HG02763 (cell line): ENCODE measurements around the gene CACNA2D1.

Source experiments
- ATAC-seq: cut with Tn5 transposase; IDR thresholded peaks from one replicate; pipeline ENCODE4 v1.9.1; 2021; ENCODE audit warnings: mild to moderate bottlenecking, moderate library complexity; ENCODE audit not compliant: unreplicated experiment

CACNA2D1 gene

DNA sequence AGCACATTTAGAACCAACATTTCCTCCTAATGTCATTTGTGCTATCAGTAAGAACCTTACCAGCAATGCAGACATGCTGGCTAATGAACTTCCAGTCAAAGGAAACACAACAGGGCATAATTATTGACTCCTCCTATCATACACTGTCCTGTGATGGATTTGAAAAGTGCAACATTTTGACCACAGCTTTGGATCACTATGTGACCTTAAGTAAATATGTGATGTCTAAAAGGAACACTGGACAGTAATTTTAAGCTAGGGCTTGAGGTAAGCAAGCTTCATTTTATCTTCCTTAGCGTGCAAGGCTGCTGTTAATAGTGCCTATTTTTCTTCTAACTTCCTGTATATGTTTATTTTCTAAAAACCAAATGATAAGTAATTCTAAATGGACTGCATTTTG lies 433.2 kb downstream of the CACNA2D1 start:
- ATAC-seq, result no peak

DNA sequence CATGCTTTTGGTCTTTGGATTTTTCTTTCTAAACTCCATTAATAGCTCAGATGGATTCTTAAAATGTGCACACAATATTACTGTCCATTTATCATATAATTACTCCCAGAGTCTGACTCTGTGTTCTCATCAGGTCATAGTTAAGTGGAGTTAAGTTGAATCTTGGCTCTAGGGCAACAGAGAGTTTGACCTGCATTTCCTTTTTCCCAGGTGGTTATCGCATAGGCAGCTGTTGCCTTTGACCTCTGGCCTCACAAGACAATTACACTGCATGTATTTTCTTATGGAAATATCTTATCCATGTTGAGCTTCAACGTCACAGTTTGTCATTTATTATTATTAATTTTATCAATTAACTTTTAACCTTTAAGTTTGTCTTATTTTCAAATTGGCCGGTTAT lies 436.3 kb downstream of the CACNA2D1 start:
- no peak for ATAC-seq

DNA sequence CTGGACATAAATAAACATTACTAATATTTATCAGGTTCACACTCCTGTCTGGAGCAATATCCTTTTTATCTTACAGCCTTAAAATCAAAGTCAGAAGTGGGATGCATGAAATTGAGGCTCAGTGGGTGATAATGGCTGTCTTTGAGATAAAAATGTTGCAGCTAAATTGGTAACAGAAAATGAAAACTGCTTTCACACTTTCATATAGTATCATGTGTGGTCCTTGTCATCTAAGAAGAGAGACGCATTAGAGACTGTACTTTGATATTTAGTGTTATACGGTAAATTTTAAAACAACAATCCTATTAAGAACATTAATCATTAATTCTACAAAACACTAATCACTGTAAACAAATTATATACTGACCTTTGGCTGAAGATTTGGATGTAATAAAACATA lies 438.5 kb downstream of the CACNA2D1 start:
- ATAC-seq, result no peak

DNA sequence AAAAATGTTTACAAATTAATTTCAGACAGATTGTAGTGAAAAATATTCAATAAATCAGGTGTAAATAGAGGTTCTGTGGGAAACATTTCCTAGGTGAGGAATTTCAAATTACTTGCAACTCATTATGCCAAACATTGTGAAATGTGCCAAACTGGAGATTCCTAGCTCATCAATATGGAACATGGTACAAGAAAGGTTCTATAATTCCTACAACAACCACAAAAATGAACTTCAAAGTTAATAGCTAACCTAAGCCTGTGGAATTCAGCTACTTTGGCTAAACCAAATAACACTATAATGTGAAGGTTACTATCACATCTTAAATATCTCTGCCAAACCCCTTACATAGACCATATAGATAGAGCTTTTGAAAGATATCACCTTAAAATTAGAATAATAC lies 450.4 kb downstream of the CACNA2D1 start:
- ATAC-seq, result no peak

DNA sequence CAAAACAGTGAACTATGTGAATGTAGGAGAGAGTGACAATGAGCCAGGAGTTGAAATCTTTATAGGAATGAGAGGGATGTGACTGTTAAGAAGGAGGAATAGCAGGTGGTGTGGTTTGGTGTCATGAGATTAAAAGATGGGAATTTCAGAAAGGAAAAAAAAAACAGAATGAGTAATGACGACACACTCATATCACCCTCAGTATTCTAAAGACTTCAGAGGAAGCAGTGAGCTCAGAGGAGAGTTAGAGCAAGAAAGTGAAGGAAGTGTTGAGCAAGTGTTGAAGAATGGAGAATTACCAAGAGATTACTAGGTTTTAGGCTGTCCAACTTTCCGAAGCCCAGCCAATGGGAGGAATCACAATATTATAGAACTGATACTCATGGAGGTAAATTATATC lies 453.2 kb downstream of the CACNA2D1 start:
- no peak for ATAC-seq

DNA sequence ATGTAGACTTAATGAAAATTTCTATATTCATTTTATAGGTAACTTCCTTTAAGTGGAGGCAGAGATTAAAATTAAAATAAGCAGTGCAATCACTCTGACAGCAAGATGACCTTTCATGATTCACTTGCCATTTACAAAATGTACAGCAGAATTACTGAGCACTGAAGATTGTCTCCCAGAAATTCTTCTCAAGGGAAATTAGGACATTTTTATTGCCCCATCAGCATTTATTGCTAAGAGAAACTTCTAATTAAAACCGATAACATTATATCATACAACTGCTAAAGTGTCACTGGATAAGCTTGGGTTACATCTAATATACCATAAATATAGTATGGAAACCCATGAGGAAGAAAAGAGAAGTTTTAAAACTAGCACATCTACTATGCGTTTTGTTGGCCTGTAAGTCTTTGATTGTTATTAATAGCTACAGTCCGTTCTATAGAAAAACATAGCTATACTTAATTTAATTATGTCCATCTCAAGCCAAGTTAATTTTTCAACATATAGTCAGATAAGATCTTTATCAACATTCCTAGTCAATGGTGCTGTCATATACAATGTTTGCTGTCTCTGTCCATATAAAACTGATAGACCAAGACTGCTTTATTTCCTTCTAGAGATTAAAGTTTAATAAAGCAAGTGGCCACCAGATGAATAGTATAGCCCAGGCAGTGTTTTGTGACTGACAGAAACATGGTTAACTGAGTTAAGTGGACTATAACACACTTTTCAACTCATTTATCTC lies 456.7 kb downstream of the CACNA2D1 start:
- ATAC-seq, result no peak

DNA sequence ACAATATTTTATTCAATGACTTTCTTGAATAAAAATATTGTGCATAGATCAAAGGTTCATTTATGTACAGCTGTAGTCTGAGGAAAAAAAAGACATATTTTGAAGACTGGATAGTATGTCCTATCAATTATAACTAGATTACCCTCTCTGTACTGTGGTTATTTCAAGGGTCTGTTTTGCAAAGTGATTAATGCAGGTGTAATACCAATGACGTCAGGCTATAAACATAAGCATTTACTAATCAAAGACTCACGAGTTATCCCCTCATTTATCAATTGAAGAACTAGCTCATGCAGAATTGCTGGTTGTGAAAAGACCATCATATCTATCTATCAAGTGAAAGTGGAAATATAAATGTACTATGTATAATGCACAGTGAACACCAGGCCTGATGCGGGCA lies 460.2 kb downstream of the CACNA2D1 start:
- ATAC-seq, result no peak

DNA sequence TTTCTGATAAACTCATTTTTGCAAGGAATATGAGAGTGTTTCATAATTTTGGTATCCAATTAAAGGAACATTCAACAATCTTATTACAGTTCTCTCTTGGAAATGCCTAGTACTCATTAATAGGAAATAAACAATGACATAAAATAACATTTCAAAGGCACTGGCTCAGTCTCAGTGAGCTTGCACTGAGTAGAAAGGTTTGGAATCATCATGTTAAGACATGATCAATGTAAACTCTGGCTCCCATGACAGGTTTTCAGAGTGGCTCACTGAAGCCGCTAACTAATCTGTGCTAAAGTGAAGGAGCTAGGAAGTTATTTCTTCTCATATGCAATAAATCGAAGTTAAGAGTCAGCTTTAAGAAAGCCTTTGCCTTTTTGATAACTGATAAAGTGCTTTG lies 470.5 kb downstream of the CACNA2D1 start:
- ATAC-seq, result no peak

DNA sequence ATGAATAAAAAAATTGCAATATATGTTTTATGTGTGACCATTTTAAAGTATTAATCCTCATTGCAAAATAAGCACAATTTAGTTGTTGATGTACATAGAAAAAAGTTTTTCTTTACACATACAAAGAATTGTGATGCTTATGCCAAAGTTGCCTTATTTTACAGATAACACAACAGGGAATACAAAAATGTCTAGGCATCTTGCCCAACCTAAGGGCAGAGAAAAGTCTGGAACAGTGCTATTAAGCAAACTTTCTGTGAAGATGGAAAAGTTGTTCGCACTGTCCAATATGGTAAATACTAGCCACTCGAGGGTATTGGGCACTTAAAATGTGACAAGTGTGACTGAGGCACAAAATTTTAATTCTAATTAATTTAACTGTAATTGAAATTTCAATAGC lies 483.6 kb downstream of the CACNA2D1 start:
- ATAC-seq, result no peak

DNA sequence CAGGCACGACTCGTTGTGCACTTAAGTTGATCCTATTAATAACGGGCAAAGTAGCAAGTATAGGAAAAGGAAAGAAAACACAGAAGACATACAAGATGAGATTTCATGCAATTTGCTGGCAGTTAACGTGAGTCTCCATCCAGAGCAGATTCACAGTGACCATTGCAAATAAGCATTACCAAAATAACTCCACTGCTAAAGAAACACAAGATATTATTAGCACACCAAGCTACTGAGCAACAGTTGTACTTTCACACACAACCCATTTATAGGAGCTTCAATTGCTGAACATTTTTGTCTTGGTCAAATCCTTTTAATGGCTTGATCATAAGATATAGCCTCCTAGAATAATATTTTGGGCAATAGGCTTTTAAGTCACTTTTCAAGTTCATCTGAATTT lies 486.1 kb downstream of the CACNA2D1 start:
- ATAC-seq, result no peak

DNA sequence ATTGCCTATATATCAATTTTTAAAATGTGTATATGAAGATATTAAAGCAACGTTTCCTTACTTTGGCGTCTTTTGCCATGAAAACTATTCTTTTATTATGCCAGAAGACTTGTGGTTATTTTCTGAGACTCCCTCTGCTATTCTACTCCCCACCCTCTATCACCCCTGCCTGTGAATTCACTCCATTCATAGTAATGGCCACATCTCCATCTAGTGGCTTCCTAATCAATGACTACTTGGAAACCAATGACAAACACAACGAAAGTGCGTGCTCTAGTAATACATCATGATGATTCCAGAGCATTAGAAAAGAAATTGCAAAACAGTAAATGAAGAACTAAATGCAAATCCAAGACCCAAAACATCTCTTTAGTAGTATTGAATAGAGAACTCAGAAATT lies 487.1 kb downstream of the CACNA2D1 start:
- ATAC-seq, result no peak

DNA sequence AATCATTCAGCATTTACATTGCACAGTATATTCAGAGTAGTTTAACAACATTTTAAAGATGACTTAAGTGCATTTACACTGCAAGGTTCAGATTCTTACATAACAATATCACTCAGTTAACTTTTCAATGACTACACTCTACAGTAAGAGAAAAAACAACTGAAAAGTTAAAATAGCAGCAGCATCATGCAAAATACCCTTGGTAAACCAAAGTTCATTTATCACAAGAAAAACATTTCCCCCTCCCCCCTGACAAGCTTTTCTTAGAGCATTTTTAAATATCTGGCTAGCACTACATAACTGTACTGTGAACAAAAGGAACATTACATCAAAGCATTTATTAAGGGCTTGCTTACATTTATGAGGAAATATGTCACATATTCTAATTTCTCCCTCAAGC lies 494.3 kb downstream of the CACNA2D1 start:
- no peak for ATAC-seq

DNA sequence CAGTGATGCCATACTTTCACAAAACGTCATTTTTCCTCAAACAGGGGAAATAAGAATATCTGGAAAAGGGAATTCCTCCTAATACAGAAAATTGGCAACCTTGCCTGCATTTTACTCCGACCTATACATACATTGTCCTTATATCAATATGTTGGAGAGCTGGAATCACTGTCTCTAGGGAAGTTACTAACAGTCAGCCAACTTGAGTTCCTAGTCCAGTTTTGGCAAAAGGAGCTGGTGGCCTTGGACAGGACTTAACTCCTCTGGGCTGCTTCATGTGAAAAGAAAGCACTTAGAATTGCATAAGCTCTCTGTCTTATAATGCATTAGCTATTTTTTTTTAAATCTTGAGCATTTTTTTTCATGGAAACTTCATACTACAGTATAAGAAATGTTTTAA lies 499.5 kb downstream of the CACNA2D1 start:
- no peak for ATAC-seq

DNA sequence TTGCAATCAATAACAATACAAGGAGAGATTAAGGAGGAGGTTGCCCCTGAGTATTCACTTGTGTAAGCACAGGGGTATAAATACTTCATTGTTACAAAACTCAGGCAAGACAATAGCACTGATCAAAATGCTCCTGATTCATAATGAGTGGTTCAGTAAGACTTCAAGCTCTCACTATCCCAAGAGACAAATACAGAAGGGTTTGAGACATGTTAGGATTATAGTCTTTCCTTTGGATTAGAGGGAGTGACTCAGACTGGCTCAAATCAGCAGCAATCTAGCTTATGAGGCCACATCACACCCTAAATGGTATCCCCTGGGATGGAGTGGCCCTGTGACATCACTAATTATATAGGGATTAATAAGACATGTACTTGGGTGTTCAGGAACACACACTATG lies 506.5 kb downstream of the CACNA2D1 start:
- no peak for ATAC-seq

DNA sequence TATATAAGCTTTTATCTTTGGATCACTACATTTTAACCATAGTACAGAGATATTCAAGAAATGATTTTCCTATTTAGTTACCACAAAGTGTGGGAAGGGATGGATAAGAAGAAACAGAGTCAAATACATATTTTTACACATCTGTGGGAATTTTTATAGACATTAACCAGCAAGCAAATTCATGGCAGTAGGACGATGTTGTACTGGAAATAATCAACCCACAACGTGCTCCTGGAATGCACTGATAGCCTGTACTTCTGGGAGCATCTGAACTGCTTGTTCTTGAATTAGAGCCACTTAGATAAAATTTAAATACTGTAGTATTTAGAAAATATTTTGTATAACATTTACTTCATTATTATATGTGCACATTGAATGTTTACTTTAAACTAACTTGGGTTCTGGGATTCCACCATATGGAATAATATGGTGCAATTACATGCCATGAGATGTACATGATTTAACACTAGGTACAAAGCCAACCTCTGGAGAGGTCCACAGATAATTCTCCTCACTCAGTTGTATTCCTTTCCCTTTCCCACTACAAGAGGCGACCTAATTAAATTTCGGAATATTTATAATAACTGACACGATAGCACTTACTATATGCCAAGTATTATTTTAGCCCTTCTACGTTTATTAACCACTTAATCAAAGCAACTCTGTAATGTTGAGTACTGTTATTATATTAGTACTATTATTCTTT lies 508.8 kb downstream of the CACNA2D1 start:
- ATAC-seq, result no peak

DNA sequence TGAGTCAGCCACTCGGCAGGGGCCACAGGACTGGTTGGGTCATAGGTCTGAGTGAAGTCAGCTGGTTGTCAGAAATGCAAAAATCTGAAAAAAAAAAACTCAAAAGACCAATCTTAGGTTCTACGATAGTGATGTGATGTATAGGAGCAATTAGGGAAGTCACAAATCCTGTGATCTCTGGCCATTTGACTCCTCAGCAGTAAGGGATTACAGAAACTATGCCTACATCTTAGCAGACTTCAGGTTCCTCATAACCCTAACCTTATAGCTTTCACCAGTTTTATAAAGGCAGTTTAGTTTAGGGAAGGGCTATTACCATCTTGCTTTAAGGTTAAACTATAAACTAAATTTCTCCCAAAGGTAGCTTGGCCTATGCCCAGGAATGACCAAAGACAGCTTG lies 510.6 kb downstream of the CACNA2D1 start:
- ATAC-seq, result no peak

DNA sequence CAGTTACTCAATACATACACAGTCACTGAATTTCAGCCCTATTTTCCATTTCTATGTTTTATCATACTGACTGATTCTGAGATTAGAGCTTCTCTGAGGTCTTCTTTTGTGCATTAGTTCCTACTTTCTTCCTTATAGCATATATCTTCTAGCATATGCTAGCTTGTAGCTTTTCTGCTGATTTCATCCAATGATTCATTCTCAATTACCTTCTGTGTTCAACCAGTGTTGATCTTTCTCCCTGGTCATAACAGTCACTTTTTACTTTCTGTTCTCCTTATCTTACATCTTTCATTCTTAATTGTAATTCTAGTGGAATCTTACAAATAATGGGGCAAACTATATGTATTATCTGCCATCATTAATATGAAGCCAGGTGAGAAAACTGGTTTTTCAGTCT lies 514.2 kb downstream of the CACNA2D1 start:
- no peak for ATAC-seq

DNA sequence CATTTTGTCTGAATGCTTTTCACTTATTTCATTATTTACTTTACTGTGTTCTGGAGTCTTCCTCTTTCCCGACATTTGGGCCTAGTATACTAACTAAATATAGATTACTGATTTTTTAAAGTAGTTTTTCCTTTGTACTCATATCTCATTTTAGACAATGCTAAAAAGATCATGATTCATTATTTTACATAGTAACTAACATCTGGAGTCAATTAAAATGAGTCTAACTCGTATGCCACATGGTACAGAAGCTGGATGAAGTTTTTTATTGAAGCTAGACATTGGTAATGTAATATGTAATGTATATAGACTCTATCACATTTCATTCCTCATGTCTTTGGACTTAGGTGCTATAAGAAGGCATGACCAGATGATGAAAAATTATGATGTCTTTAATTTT lies 517.4 kb downstream of the CACNA2D1 start:
- no peak for ATAC-seq

DNA sequence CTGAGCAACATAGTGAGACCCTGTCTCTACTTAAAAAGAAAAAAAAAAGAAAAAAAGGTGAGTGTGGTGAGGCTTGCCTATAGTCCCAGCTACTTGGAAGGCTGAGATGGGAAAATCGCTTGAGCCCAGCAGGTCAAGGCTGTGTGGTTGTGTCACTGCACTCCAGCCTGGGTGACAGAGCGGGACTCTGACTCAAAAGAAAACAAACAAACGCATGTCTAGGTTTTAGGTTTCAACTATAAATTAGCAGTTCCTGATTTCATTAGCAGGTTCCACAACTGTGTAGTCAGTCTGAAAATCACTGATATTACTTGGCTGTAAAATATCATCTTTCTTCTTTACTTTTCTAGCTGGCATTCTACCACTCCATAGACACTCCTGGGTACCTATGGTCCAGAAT lies 518.0 kb downstream of the CACNA2D1 start:
- ATAC-seq, result peak; percentile 66

DNA sequence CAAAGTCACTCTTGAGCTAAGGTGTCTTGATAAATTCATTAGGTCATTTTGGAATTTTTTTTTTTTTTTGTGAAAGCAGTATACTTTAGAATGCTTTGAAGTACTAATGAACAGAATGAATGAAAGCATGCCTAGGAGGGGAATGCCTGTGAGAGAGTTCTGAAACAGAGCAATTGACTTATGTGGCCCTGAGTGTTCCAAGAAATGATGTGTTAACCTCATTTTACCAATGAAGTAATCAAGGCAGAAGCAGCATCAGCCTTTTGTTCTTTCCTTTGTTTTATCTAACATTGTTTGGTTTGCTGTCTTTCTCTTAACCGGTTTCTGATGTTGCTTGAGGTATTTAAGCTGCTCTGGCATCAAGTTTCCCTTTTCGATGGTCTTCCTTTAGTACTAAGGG lies 519.1 kb downstream of the CACNA2D1 start:
- ATAC-seq, result peak; percentile 14

DNA sequence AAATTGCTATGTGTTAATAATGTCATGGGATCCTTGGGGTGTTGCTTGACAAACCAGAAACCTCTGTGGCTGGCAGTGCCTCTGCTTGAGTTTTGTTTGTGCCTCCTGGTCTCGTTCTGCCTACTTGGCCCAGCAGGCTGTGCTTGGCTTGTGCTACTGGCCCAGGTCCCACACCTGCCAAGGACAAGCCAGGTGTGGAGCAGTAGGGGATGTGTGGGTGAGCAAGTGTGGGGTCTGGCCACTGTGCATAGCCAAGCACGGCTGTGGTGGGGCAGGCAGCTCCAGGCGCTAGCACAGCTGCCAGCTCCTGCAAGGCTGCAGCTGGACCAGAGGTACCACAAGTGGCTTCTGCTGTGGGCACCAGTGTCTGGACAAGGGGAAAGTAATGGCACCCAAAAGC lies 524.1 kb downstream of the CACNA2D1 start:
- ATAC-seq, result no peak

DNA sequence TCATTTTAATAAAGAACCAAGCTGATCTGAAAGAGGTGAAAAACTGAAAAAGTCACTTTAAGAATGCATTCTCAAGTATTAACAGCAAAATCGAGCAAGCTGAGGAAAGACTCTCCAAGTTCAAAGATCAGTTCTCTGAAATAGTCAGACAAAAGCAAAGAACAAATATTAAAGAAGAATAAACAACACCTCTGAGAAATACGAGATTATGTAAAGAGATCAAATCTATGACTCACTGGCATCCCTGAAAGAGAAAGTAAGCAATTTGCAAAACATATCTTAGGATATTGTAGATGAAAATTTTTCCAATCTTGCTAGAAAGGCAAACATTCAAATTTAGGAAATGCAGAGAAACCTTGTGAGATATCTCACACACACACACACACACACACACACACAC lies 535.4 kb downstream of the CACNA2D1 start:
- ATAC-seq, result no peak

DNA sequence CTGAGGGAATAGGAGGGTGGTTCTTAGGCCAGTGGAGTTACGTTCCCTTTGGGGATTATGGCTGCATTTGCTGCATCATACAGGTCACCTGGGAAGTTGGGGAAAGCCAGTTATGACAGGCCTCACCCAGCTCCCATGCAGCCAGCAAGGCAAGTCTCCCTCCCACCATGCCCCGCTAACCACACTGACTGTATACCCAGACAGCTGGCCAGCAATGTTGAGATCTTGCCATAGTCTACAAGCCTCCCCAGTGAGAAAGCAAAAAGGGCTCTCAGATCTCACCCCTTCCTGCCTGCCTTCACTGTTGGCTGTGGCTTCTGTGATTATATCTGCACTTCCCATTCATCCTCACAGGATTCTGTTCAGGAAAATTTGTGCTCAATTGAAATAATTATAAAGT lies 540.5 kb downstream of the CACNA2D1 start:
- no peak for ATAC-seq
